HepG2 (cell line): ENCODE measurements around the gene SIRT5. TPM values are rescaled to one million over a fixed set of nuclear protein-coding genes. Genes with fewer than 3 reads are reported as not detected.

ENCODE experiments used
- ATAC-seq: fragments of 200-7000 bp; cut with Tn5 transposase; 3 replicates; pipeline ENCODE4 v1.9.1; 2020; ENCODE audit warnings: mild to moderate bottlenecking, moderate library complexity
- BruUV-seq: library from RNA; stranded (reverse); fragments of 400-500 nt; replicated peaks from 2 replicates; lab custom pipeline; 2021; lab: Mats Ljungman, UMichigan
- CTCF ChIA-PET: fragments of 300-600 bp; formaldehyde crosslinking; extraction: SDS; loops from one replicate; lab custom pipeline; 2021; ENCODE audit warnings: low total read pairs, inconsistent platforms, low intra/inter-chr PET ratio; lab: Yijun Ruan, JAX
- POLR2A ChIA-PET: fragments of 350-600 bp; sonication (Branson Sonifier 250); formaldehyde crosslinking; loops from one replicate; lab custom pipeline; 2020; ENCODE audit warnings: antibody characterized with exemption, inconsistent platforms; lab: Yijun Ruan, JAX
- DNase-seq: peaks from one replicate; pipeline ENCODE4 v3.0.0-alpha.2; 2015; ENCODE audit warnings: low spot score
- FAIRE-seq: peaks from 3 replicates; lab custom pipeline; 2011; peaks lifted over from hg19 to GRCh38; lab: Jason Lieb, UNC
- H2AFZ ChIP-seq: one replicate; pipeline ENCODE4 v1.6.1; 2011; ENCODE audit warnings: low read length, inconsistent platforms
- H3K27ac ChIP-seq: fragments of 300-600 bp; 3 replicates; pipeline ENCODE4 v1.8.0; 2011; ENCODE audit warnings: mixed run types, mild to moderate bottlenecking, mixed read lengths, low read length, inconsistent platforms; ENCODE audit not compliant: insufficient read depth; ENCODE audit errors: extremely low read length
- H3K27me3 ChIP-seq, 2 experiments: fragments of 200-600 bp in 1 of 2; 2 replicates in 1 of 2; 3 replicates in 1 of 2; pipeline versions ENCODE4 v1.6.0 to v1.8.0; 2011; ENCODE audit warnings: low read length in 2 of 2, mild to moderate bottlenecking in 2 of 2, moderate library complexity in 2 of 2, inconsistent platforms in 1 of 2; ENCODE audit not compliant: insufficient read depth in 2 of 2, control insufficient read depth in 1 of 2
- H3K36me3 ChIP-seq, 2 experiments: fragments of 200-600 bp in 1 of 2; replicated peaks in 1 of 2; 2 replicates in 1 of 2; 3 replicates in 1 of 2; pipeline versions ENCODE4 v1.5.1 to v1.8.0; 2011; ENCODE audit warnings: low read length in 2 of 2, inconsistent platforms in 1 of 2; ENCODE audit not compliant: insufficient read depth in 2 of 2, control insufficient read depth in 1 of 2
- H3K4me1 ChIP-seq: 2 replicates; pipeline ENCODE4 v1.5.1; 2012; ENCODE audit warnings: low read length, inconsistent platforms; ENCODE audit not compliant: insufficient read depth
- H3K4me2 ChIP-seq: 2 replicates; pipeline ENCODE4 v1.6.0; 2011; ENCODE audit warnings: low read depth, low read length, inconsistent platforms
- H3K4me3 ChIP-seq, 3 experiments: fragments of 200-600 bp in 1 of 3; sonication (generic), shearing (Covaris generic) in 1 of 3; replicated peaks in 1 of 3; 2 replicates each; pipeline ENCODE4 v1.5.1; 2011 to 2016; ENCODE audit warnings: low read length in 3 of 3, inconsistent platforms in 2 of 3, low read depth in 2 of 3, mild to moderate bottlenecking in 2 of 3, control low read depth in 1 of 3, mixed read lengths in 1 of 3; ENCODE audit not compliant: insufficient read depth in 1 of 3
- H3K79me2 ChIP-seq: one replicate; pipeline ENCODE4 v1.6.1; 2011; ENCODE audit warnings: low read length, inconsistent platforms; ENCODE audit not compliant: insufficient read depth
- H3K9ac ChIP-seq: 2 replicates; pipeline ENCODE4 v1.6.0; 2011; ENCODE audit warnings: mild to moderate bottlenecking, low read depth, low read length, inconsistent platforms; ENCODE audit not compliant: insufficient read depth
- H3K9me3 ChIP-seq: 2 replicates; pipeline ENCODE4 v1.5.1; 2012; ENCODE audit warnings: mild to moderate bottlenecking, low read length
- H4K20me1 ChIP-seq: 2 replicates; pipeline ENCODE4 v1.6.0; 2011; ENCODE audit warnings: inconsistent platforms, mild to moderate bottlenecking, low read length, moderate library complexity; ENCODE audit not compliant: insufficient read depth
- ATF7 ChIP-seq, 2 experiments: fragments of 450-650 bp in 1 of 2; sonication (generic) in 1 of 2; formaldehyde crosslinking in 1 of 2; IDR thresholded peaks; 2 replicates each; pipeline versions ENCODE4 v1.4.0 to v1.6.1; 2016 to 2020; ENCODE audit warnings: antibody characterized with exemption in 1 of 2, mild to moderate bottlenecking in 1 of 2, missing genetic modification reagents in 1 of 2
- NFKBIZ ChIP-seq: IDR thresholded peaks from 2 replicates; pipeline ENCODE4 v1.6.1; 2018; ENCODE audit warnings: missing genetic modification reagents, missing compliant biosample characterization
- PAX8 ChIP-seq: sonication (generic); formaldehyde crosslinking; IDR thresholded peaks from 2 replicates; pipeline ENCODE4 v1.8.0; 2022; ENCODE audit warnings: mild to moderate bottlenecking, missing genetic modification reagents, borderline replicate concordance
- RBAK ChIP-seq: sonication (generic); formaldehyde crosslinking; IDR thresholded peaks from 2 replicates; pipeline ENCODE4 v1.5.1; 2020; ENCODE audit warnings: mild to moderate bottlenecking, missing genetic modification reagents
- RORA ChIP-seq: sonication (generic); formaldehyde crosslinking; IDR thresholded peaks from 2 replicates; pipeline ENCODE4 v1.5.0; 2020; ENCODE audit warnings: mild to moderate bottlenecking, missing genetic modification reagents, moderate library complexity
- SATB2 ChIP-seq: sonication (generic); formaldehyde crosslinking; IDR thresholded peaks from 2 replicates; pipeline ENCODE4 v1.5.0; 2020; ENCODE audit warnings: missing genetic modification reagents
- SPEN ChIP-seq: sonication (generic); formaldehyde crosslinking; IDR thresholded peaks from 2 replicates; pipeline ENCODE4 v1.5.1; 2020; ENCODE audit warnings: low read depth, mild to moderate bottlenecking, missing genetic modification reagents
- STAT5B ChIP-seq: sonication (generic); formaldehyde crosslinking; IDR thresholded peaks from 2 replicates; pipeline ENCODE4 v1.4.0; 2020; ENCODE audit warnings: missing genetic modification reagents
- ZNF572 ChIP-seq: sonication (generic); formaldehyde crosslinking; IDR thresholded peaks from 2 replicates; pipeline ENCODE4 v1.5.1; 2020; ENCODE audit warnings: mild to moderate bottlenecking, missing genetic modification reagents
- WGBS: methylation state at CpG from one replicate; pipeline ENCODE4 v1.1.6; 2017; ENCODE audit warnings: low lambda C conversion rate; 5-methylcytosine and 5-hydroxymethylcytosine counted together
- in situ Hi-C: cut with HindIII; loops from 2 replicates; pipeline ENCODE4 v1.10.0; 2017; ENCODE audit warnings: low pct_unique_long_range_greater_than_20kb; ENCODE audit not compliant: extremely low pct_ligation_motif_present
- intact Hi-C: fragments of 100-400 bp; cut with micrococcal nuclease; formaldehyde crosslinking; loops from one replicate; pipeline ENCODE4 v1.10.0; 2022; ENCODE audit not compliant: unreplicated experiment
- polyA plus RNA-seq, 8 experiments: library from polyadenylated mRNA; depleted of rRNA in 3 of 8; stranded (reverse) in 7 of 8; unstranded in 1 of 8; fragments of >200 nt; fragmentation: Illumina TruSeq in 4 of 8; extraction: Trizol in 4 of 8; gene quantifications; 2 replicates each; pipeline versions ENCODE4 v1.2.1 to v1.2.3, GENCODE V29; 2011 to 2016; ENCODE audit warnings: low read depth in 4 of 8, missing spikeins in 1 of 8, mixed read lengths in 1 of 8; ENCODE audit not compliant: insufficient read depth in 1 of 8
- total RNA-seq, 5 experiments: library from RNA; depleted of rRNA; stranded (reverse); fragments of >200 nt; fragmentation: Illumina TruSeq; extraction: Trizol; gene quantifications; 2 replicates each; pipeline ENCODE4 v1.2.3, GENCODE V29; 2016; ENCODE audit warnings: low read depth in 1 of 5
- TF ChIP-seq, protein P1 (sequence below): sonication (generic); formaldehyde crosslinking; conservative IDR thresholded peaks from 2 replicates; pipeline ENCODE4 v1.5.0; 2020; ENCODE audit warnings: missing genetic modification reagents
- TF ChIP-seq, protein P2 (sequence below): sonication (generic); formaldehyde crosslinking; IDR thresholded peaks from 2 replicates; pipeline ENCODE4 v1.4.0; 2020; ENCODE audit warnings: missing genetic modification reagents
- TF ChIP-seq, protein P3 (sequence below): IDR thresholded peaks from 2 replicates; pipeline ENCODE4 v1.6.1; 2012; ENCODE audit warnings: inconsistent platforms
- TF ChIP-seq, protein P4 (sequence below): sonication (generic); formaldehyde crosslinking; IDR thresholded peaks from 2 replicates; pipeline ENCODE4 v1.8.0; 2022; ENCODE audit warnings: missing genetic modification reagents, mild to moderate bottlenecking, moderate library complexity, borderline replicate concordance

Gene SIRT5
- total and polyA plus RNA-seq, 2 of the 13 experiments (the other 11 are each of a cell fraction or from before 2014, with no cell fraction given) = 14.1 to 16.6 TPM

DNA sequence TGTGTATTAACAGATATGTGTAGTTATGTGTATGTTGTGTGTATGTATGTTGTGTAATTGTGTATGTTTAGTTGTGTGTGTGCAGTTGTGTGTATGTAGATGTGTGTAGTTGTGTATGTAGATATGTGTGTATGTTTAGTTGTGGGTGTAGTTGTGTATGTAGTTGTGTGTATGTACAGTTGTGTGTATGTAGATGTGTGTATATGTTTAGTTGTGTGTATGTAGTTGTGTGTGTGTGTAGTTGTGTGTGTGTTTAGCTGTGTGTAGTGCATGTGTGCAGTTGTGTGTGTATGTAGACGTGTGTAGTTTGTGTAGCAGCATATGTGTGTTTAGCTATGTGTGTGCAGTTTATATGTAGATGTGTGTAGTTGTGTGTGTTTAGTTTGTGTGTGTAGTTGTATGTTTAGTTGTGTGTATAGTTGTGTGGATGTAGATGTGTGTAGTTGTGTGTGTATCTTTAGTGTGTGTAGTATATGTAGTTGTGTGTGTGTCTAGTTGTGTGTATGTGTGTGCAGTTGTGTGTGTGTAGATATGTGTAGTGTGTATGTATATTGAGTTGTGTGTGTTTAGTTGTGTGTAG lies 16.3 kb downstream of the SIRT5 start:
- in situ Hi-C loops (no loop called here), intact Hi-C loops (no loop called here)
- ChIA-PET CTCF (no interaction called here), POLR2A (interaction anchor here (1.0 kb wide), 1 partner anchor 14 kb away, joined by 6 read pairs; no protein-coding TSS in a partner anchor)
- no TSS peak for BruUV-seq
- no peak overlapping the region for H3K4me3 ChIP-seq
- 88% methylated on average over 1 of the region's 1 CpG for WGBS
- no peak overlapping the region for H3K27ac ChIP-seq
- H3K9me3 ChIP-seq = no peaks in the 10 kb centered on the region
- H3K79me2 ChIP-seq = no peaks in the 10 kb centered on the region
- H3K27me3 ChIP-seq = no peaks in the 10 kb centered on the region
- H2AFZ ChIP-seq = no peak overlapping the region
- no peaks in the 10 kb centered on the region for H3K4me1 ChIP-seq
- FAIRE-seq (peak; percentile 81), ATAC-seq (no peak), DNase-seq (no peak)
- peaks cover 17 to 47% of the 10 kb centered on the region in 2 experiments for H3K36me3 ChIP-seq
- H3K9ac ChIP-seq = no peak overlapping the region
- no peak overlapping the region for H3K4me2 ChIP-seq
- no peaks in the 10 kb centered on the region for H4K20me1 ChIP-seq
- TF ChIP-seq, protein P1, sequence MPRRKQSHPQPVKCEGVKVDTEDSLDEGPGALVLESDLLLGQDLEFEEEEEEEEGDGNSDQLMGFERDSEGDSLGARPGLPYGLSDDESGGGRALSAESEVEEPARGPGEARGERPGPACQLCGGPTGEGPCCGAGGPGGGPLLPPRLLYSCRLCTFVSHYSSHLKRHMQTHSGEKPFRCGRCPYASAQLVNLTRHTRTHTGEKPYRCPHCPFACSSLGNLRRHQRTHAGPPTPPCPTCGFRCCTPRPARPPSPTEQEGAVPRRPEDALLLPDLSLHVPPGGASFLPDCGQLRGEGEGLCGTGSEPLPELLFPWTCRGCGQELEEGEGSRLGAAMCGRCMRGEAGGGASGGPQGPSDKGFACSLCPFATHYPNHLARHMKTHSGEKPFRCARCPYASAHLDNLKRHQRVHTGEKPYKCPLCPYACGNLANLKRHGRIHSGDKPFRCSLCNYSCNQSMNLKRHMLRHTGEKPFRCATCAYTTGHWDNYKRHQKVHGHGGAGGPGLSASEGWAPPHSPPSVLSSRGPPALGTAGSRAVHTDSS (CRISPR knock-in tag) = no peak
- TF ChIP-seq RBAK (CRISPR knock-in tag) = no peak
- no peak for TF ChIP-seq NFKBIZ (CRISPR knock-in tag)
- TF ChIP-seq, protein P2, sequence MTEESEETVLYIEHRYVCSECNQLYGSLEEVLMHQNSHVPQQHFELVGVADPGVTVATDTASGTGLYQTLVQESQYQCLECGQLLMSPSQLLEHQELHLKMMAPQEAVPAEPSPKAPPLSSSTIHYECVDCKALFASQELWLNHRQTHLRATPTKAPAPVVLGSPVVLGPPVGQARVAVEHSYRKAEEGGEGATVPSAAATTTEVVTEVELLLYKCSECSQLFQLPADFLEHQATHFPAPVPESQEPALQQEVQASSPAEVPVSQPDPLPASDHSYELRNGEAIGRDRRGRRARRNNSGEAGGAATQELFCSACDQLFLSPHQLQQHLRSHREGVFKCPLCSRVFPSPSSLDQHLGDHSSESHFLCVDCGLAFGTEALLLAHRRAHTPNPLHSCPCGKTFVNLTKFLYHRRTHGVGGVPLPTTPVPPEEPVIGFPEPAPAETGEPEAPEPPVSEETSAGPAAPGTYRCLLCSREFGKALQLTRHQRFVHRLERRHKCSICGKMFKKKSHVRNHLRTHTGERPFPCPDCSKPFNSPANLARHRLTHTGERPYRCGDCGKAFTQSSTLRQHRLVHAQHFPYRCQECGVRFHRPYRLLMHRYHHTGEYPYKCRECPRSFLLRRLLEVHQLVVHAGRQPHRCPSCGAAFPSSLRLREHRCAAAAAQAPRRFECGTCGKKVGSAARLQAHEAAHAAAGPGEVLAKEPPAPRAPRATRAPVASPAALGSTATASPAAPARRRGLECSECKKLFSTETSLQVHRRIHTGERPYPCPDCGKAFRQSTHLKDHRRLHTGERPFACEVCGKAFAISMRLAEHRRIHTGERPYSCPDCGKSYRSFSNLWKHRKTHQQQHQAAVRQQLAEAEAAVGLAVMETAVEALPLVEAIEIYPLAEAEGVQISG (CRISPR knock-in tag) = no peak
- TF ChIP-seq, protein P3, sequence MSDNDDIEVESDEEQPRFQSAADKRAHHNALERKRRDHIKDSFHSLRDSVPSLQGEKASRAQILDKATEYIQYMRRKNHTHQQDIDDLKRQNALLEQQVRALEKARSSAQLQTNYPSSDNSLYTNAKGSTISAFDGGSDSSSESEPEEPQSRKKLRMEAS = no peak
- no peak for TF ChIP-seq SATB2
- no peak for TF ChIP-seq RORA (CRISPR knock-in tag)
- TF ChIP-seq, protein P4, sequence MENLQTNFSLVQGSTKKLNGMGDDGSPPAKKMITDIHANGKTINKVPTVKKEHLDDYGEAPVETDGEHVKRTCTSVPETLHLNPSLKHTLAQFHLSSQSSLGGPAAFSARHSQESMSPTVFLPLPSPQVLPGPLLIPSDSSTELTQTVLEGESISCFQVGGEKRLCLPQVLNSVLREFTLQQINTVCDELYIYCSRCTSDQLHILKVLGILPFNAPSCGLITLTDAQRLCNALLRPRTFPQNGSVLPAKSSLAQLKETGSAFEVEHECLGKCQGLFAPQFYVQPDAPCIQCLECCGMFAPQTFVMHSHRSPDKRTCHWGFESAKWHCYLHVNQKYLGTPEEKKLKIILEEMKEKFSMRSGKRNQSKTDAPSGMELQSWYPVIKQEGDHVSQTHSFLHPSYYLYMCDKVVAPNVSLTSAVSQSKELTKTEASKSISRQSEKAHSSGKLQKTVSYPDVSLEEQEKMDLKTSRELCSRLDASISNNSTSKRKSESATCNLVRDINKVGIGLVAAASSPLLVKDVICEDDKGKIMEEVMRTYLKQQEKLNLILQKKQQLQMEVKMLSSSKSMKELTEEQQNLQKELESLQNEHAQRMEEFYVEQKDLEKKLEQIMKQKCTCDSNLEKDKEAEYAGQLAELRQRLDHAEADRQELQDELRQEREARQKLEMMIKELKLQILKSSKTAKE (CRISPR knock-in tag) = 0 out of 2 replicates have a peak, but pooled peaks have one; percentile 14
- no peak; the same call in 1 of the 2 replicates for TF ChIP-seq ATF7 (IDR thresholded peaks at IDR 0.05)
- TF ChIP-seq ATF7 (CRISPR knock-in tag; IDR thresholded peaks at IDR 0.05) = no peak
- TF ChIP-seq ZNF572 = no peak
- no peak for TF ChIP-seq SPEN
- no peak for TF ChIP-seq STAT5B (CRISPR knock-in tag)
- TF ChIP-seq PAX8 (CRISPR knock-in tag) = no peak
